ENCODE data around the gene PDE4B.

Gene PDE4B

DNA sequence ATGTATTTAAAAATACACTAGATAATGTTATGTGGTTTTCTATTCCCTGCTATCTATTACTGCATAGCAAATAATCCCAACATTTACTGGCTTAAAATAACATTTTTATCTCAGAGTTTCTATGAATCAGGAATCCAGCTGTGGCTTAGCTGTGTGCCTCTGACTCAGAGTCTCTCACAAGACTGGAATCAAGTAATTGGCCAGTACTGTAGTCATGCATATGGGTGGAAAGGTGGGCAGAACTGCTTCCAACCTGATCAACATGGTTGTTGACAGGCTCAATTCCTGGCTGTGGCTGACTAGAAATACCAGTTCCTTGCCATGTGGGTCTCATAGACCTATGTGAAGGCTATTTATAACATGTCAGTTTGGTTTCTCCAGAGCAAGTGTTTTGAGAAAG is 131.8 kb downstream of the PDE4B start:
- no peaks in the 10 kb centered on the region for H3K4me1 ChIP-seq (ENCODE audit: low read length)
- H4K20me1 ChIP-seq (ENCODE audit: insufficient read depth, low read length) = no peaks in the 10 kb centered on the region
- no peaks in the 10 kb centered on the region for H3K79me2 ChIP-seq (ENCODE audit: low read length)
- no peak overlapping the region for H3K27ac ChIP-seq (ENCODE audit: low read length)
- H3K4me2 ChIP-seq (ENCODE audit: low read length) = no peak overlapping the region
- H3K9ac ChIP-seq (ENCODE audit: low read length) = no peak overlapping the region
- no peaks in the 10 kb centered on the region for H3K27me3 ChIP-seq (ENCODE audit: low read depth, low read length)
- H2AFZ ChIP-seq (ENCODE audit: low read depth, low read length) = no peak overlapping the region
- no peaks in the 10 kb centered on the region for H3K9me3 ChIP-seq (ENCODE audit: insufficient read depth, low read length)
- no peaks in the 10 kb centered on the region for H3K36me3 ChIP-seq (replicated peaks; ENCODE audit: low read depth, low read length)
- no peak overlapping the region for H3K4me3 ChIP-seq (ENCODE audit: low read length)
- TF ChIP-seq EZH2phosphoT487 (IDR thresholded peaks at IDR 0.05; ENCODE audit: low read depth) = no peak
- TF ChIP-seq, protein P1, sequence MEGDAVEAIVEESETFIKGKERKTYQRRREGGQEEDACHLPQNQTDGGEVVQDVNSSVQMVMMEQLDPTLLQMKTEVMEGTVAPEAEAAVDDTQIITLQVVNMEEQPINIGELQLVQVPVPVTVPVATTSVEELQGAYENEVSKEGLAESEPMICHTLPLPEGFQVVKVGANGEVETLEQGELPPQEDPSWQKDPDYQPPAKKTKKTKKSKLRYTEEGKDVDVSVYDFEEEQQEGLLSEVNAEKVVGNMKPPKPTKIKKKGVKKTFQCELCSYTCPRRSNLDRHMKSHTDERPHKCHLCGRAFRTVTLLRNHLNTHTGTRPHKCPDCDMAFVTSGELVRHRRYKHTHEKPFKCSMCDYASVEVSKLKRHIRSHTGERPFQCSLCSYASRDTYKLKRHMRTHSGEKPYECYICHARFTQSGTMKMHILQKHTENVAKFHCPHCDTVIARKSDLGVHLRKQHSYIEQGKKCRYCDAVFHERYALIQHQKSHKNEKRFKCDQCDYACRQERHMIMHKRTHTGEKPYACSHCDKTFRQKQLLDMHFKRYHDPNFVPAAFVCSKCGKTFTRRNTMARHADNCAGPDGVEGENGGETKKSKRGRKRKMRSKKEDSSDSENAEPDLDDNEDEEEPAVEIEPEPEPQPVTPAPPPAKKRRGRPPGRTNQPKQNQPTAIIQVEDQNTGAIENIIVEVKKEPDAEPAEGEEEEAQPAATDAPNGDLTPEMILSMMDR (IDR thresholded peaks at IDR 0.05; ENCODE audit: low read depth, low read length) = no peak

DNA sequence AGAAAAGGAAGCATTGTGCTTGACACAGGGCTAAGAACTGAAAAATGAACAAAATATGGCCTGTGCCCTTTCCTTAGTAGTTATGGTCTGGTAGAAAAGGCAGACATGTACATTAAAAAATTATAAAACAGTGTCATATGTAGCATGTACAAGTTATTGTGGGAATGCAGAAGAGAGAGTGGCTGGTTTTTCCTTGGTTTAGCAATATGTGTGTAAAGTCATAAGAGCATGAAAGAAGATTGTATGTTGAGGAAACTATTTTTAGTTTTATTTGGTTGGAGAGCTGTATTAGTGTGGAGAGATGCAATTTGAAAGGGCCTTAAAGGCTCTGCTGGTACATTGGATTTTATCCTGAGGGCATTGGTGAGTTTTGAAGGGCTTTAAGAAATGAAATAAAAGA is 145.8 kb downstream of the PDE4B start:
- Histone ChIP-seq H3K4me2 (ENCODE audit: low read length) (no peak overlapping the region), H2AFZ (ENCODE audit: low read depth, low read length) (no peak overlapping the region), H3K4me3 (ENCODE audit: low read length) (no peak overlapping the region), H4K20me1 (ENCODE audit: insufficient read depth, low read length) (no peaks in the 10 kb centered on the region), H3K4me1 (ENCODE audit: low read length) (peaks cover 4% of the 10 kb centered on the region; the same call in 1 of the 2 replicates), H3K79me2 (ENCODE audit: low read length) (no peaks in the 10 kb centered on the region), H3K9ac (ENCODE audit: low read length) (no peak overlapping the region), H3K27me3 (ENCODE audit: low read depth, low read length) (no peaks in the 10 kb centered on the region), H3K27ac (ENCODE audit: low read length) (no peak overlapping the region), H3K9me3 (ENCODE audit: insufficient read depth, low read length) (no peaks in the 10 kb centered on the region), H3K36me3 (replicated peaks; ENCODE audit: low read depth, low read length) (no peaks in the 10 kb centered on the region)
- TF ChIP-seq EZH2phosphoT487 (IDR thresholded peaks at IDR 0.05; ENCODE audit: low read depth) = no peak
- TF ChIP-seq, protein P1 (IDR thresholded peaks at IDR 0.05; ENCODE audit: low read depth, low read length) = no peak

DNA sequence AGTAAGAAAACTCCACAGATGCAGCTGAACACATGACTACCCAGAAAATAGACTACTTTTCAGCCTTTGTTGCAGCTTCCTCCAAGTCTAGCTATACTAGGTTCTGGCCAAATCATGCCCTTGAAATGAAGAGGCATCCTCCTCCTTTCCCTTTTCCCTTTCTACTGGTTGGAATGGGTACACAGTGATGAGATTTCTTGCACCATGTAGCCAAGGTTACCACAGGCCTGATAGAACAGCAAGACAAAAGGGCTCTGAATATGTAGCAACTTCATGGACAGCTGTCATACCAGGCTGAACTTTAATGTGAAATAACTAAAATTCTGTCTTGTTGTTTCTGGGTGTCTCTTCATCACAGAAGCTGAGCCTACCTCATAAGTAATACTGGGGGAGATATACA is 146.5 kb downstream of the PDE4B start:
- H3K9ac ChIP-seq (ENCODE audit: low read length) = no peak overlapping the region
- peaks cover 4% of the 10 kb centered on the region; the same call in 1 of the 2 replicates for H3K4me1 ChIP-seq (ENCODE audit: low read length)
- no peaks in the 10 kb centered on the region for H3K79me2 ChIP-seq (ENCODE audit: low read length)
- no peaks in the 10 kb centered on the region for H3K36me3 ChIP-seq (replicated peaks; ENCODE audit: low read depth, low read length)
- no peak overlapping the region for H3K4me3 ChIP-seq (ENCODE audit: low read length)
- no peak for TF ChIP-seq EZH2phosphoT487 (IDR thresholded peaks at IDR 0.05; ENCODE audit: low read depth)
- TF ChIP-seq, protein P1 (IDR thresholded peaks at IDR 0.05; ENCODE audit: low read depth, low read length) = no peak
- H3K4me2 ChIP-seq (ENCODE audit: low read length) = no peak overlapping the region
- H3K9me3 ChIP-seq (ENCODE audit: insufficient read depth, low read length) = no peaks in the 10 kb centered on the region
- H4K20me1 ChIP-seq (ENCODE audit: insufficient read depth, low read length) = no peaks in the 10 kb centered on the region
- no peak overlapping the region for H2AFZ ChIP-seq (ENCODE audit: low read depth, low read length)
- no peaks in the 10 kb centered on the region for H3K27me3 ChIP-seq (ENCODE audit: low read depth, low read length)
- H3K27ac ChIP-seq (ENCODE audit: low read length) = no peak overlapping the region

DNA sequence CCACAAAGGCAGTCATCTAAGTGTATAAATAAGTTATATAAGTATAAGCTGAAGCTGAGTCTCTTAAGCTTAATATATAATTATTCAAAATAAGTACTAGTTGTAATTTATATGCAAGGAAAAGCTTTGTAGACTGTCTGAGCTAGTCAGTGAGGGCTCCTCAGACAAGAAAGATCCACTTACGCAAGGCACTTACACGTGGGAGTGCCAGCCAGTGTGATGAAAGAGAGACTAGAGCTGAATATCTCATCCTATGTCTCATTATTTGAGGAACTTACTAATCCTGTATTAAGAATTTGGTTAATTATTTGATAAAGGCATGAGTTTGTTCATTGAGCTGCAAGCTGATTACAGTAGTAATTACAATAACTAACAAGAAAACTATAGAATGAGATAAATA is 146.9 kb downstream of the PDE4B start:
- no peaks in the 10 kb centered on the region for H3K27me3 ChIP-seq (ENCODE audit: low read depth, low read length)
- H3K9ac ChIP-seq (ENCODE audit: low read length) = no peak overlapping the region
- TF ChIP-seq, protein P1 (IDR thresholded peaks at IDR 0.05; ENCODE audit: low read depth, low read length) = no peak
- TF ChIP-seq EZH2phosphoT487 (IDR thresholded peaks at IDR 0.05; ENCODE audit: low read depth) = no peak
- no peaks in the 10 kb centered on the region for H3K79me2 ChIP-seq (ENCODE audit: low read length)
- H3K9me3 ChIP-seq (ENCODE audit: insufficient read depth, low read length) = no peaks in the 10 kb centered on the region
- H4K20me1 ChIP-seq (ENCODE audit: insufficient read depth, low read length) = no peaks in the 10 kb centered on the region
- no peak overlapping the region for H3K27ac ChIP-seq (ENCODE audit: low read length)
- peaks cover 4% of the 10 kb centered on the region; the same call in 1 of the 2 replicates for H3K4me1 ChIP-seq (ENCODE audit: low read length)
- no peaks in the 10 kb centered on the region for H3K36me3 ChIP-seq (replicated peaks; ENCODE audit: low read depth, low read length)
- H3K4me3 ChIP-seq (ENCODE audit: low read length) = no peak overlapping the region
- H2AFZ ChIP-seq (ENCODE audit: low read depth, low read length) = no peak overlapping the region
- no peak overlapping the region for H3K4me2 ChIP-seq (ENCODE audit: low read length)
